IMR-90 (cell line): ENCODE measurements around the gene MYBL2. TPM values are rescaled to one million over a fixed set of nuclear protein-coding genes. Genes with fewer than 3 reads are reported as not detected.

Source experiments
- ATAC-seq: fragments of 200-7000 bp; cut with Tn5 transposase; 2 replicates; pipeline ENCODE4 v1.9.1; 2020; ENCODE audit warnings: low read depth, mild to moderate bottlenecking, moderate library complexity
- BruUV-seq: library from RNA; stranded (reverse); fragments of 400-500 nt; replicated peaks from 2 replicates; lab custom pipeline; 2021; lab: Mats Ljungman, UMichigan
- CTCF ChIA-PET: fragments of 300-600 bp; formaldehyde crosslinking; extraction: SDS; loops from one replicate; lab custom pipeline; 2021; ENCODE audit warnings: antibody characterized with exemption; lab: Yijun Ruan, JAX
- POLR2A ChIA-PET: fragments of 300-600 bp; sonication (Branson Sonifier 250); formaldehyde crosslinking; loops from one replicate; lab custom pipeline; 2022; ENCODE audit warnings: antibody characterized with exemption; ENCODE audit not compliant: unreplicated experiment; lab: Charles Lee
- DNase-seq: peaks from one replicate; pipeline ENCODE4 v3.0.0; 2013
- H2AFZ ChIP-seq: replicated peaks from 2 replicates; pipeline ENCODE3; 2013; ENCODE audit warnings: low read length, mild to moderate bottlenecking; ENCODE audit not compliant: poor library complexity
- H2AK5ac ChIP-seq: 2 replicates; pipeline ENCODE4 v1.6.1; 2013; ENCODE audit warnings: low read depth, low read length, inconsistent platforms
- H2AK9ac ChIP-seq: replicated peaks from 2 replicates; pipeline ENCODE3; 2013; ENCODE audit warnings: mild to moderate bottlenecking, low read depth, low read length, moderate library complexity; ENCODE audit not compliant: poor library complexity
- H2BK120ac ChIP-seq: 2 replicates; pipeline ENCODE4 v1.6.1; 2013; ENCODE audit warnings: low read depth, low read length, inconsistent platforms
- H2BK15ac ChIP-seq: 3 replicates; pipeline ENCODE4 v1.6.1; 2013; ENCODE audit warnings: low read depth, low read length, inconsistent platforms
- H2BK20ac ChIP-seq: 2 replicates; pipeline ENCODE4 v1.6.1; 2013; ENCODE audit warnings: low read depth, mild to moderate bottlenecking, inconsistent platforms, low read length, moderate library complexity
- H2BK5ac ChIP-seq: 2 replicates; pipeline ENCODE4 v1.6.1; 2013; ENCODE audit warnings: mild to moderate bottlenecking, low read depth, low read length, inconsistent platforms; ENCODE audit not compliant: poor library complexity, severe bottlenecking
- H3K14ac ChIP-seq: replicated peaks from 2 replicates; pipeline ENCODE4 v1.6.1; 2013; ENCODE audit warnings: low read depth, low read length, inconsistent platforms
- H3K18ac ChIP-seq: 2 replicates; pipeline ENCODE4 v1.6.1; 2013; ENCODE audit warnings: low read depth, low read length, control low read depth
- H3K23ac ChIP-seq: 2 replicates; pipeline ENCODE4 v1.6.1; 2013; ENCODE audit warnings: low read depth, low read length, inconsistent platforms
- H3K27ac ChIP-seq: 2 replicates; pipeline ENCODE4 v1.5.1; 2013; ENCODE audit warnings: mild to moderate bottlenecking, control low read depth, low read length; ENCODE audit not compliant: insufficient read depth
- H3K27me3 ChIP-seq: 2 replicates; pipeline ENCODE4 v1.6.1; 2013; ENCODE audit warnings: low read length; ENCODE audit not compliant: control insufficient read depth, insufficient read depth
- H3K36me3 ChIP-seq: 2 replicates; pipeline ENCODE4 v1.6.1; 2013; ENCODE audit warnings: low read length, mixed read lengths; ENCODE audit not compliant: control insufficient read depth, insufficient read depth
- H3K4ac ChIP-seq: 2 replicates; pipeline ENCODE4 v1.6.1; 2013; ENCODE audit warnings: low read depth, low read length, inconsistent platforms
- H3K4me1 ChIP-seq: 2 replicates; pipeline ENCODE4 v1.6.1; 2013; ENCODE audit warnings: low read length, mixed read lengths; ENCODE audit not compliant: control insufficient read depth, insufficient read depth
- H3K4me2 ChIP-seq: 2 replicates; pipeline ENCODE4 v1.6.1; 2013; ENCODE audit warnings: low read depth, mild to moderate bottlenecking, control low read depth, low read length, moderate library complexity
- H3K4me3 ChIP-seq: 2 replicates; pipeline ENCODE4 v1.5.1; 2013; ENCODE audit warnings: low read depth, mild to moderate bottlenecking, control low read depth, low read length, moderate library complexity; ENCODE audit not compliant: insufficient read depth
- H3K56ac ChIP-seq: 2 replicates; pipeline ENCODE4 v1.6.1; 2013; ENCODE audit warnings: low read length, inconsistent platforms; ENCODE audit not compliant: insufficient read depth; ENCODE audit errors: extremely low read depth
- H3K79me1 ChIP-seq, 2 experiments: 2 replicates each; pipeline ENCODE4 v1.6.1; 2013; ENCODE audit warnings: low read length in 2 of 2, inconsistent platforms in 1 of 2, low read depth in 1 of 2
- H3K9ac ChIP-seq: 2 replicates; pipeline ENCODE4 v1.6.1; 2013; ENCODE audit warnings: low read depth, low read length, control low read depth
- H3K9me1 ChIP-seq: 2 replicates; pipeline ENCODE4 v1.6.1; 2013; ENCODE audit warnings: low read length, inconsistent platforms; ENCODE audit not compliant: insufficient read depth
- H3K9me3 ChIP-seq: 2 replicates; pipeline ENCODE4 v1.6.1; 2013; ENCODE audit warnings: low read length; ENCODE audit not compliant: control insufficient read depth, insufficient read depth
- H4K20me1 ChIP-seq: 2 replicates; pipeline ENCODE4 v1.6.1; 2013; ENCODE audit warnings: low read length, inconsistent platforms; ENCODE audit not compliant: insufficient read depth
- H4K5ac ChIP-seq: 2 replicates; pipeline ENCODE4 v1.6.1; 2013; ENCODE audit warnings: mild to moderate bottlenecking, low read depth, low read length, control low read depth
- H4K8ac ChIP-seq, 2 experiments: 2 replicates each; pipeline ENCODE4 v1.6.1; 2013; ENCODE audit warnings: low read depth in 2 of 2, low read length in 2 of 2, control low read depth in 1 of 2, inconsistent platforms in 1 of 2
- H4K91ac ChIP-seq: 2 replicates; pipeline ENCODE4 v1.6.1; 2013; ENCODE audit warnings: low read depth, low read length, inconsistent platforms; ENCODE audit not compliant: insufficient read depth
- BHLHE40 ChIP-seq: fragments of 150-350 bp; IDR thresholded peaks from 2 replicates; pipeline ENCODE4 v1.6.1; 2016; ENCODE audit warnings: mild to moderate bottlenecking, low read depth, low read length
- CHD1 ChIP-seq: IDR thresholded peaks from 2 replicates; pipeline ENCODE4 v1.6.1; 2012; ENCODE audit warnings: low read depth, low read length, improper control_type of control experiment
- FOS ChIP-seq: fragments of 150-350 bp; IDR thresholded peaks from 2 replicates; pipeline ENCODE4 v1.6.1; 2016; ENCODE audit warnings: low read depth, low read length
- MAFK ChIP-seq: IDR thresholded peaks from 2 replicates; pipeline ENCODE4 v1.6.1; 2012; ENCODE audit warnings: low read depth, low read length, improper control_type of control experiment
- MAZ ChIP-seq: IDR thresholded peaks from 2 replicates; pipeline ENCODE4 v1.6.1; 2012; ENCODE audit warnings: low read depth, mild to moderate bottlenecking, low read length, improper control_type of control experiment, moderate library complexity, borderline replicate concordance
- NFE2L2 ChIP-seq: fragments of 150-350 bp; IDR thresholded peaks from 2 replicates; pipeline ENCODE4 v1.6.1; 2016; ENCODE audit warnings: low read depth, mild to moderate bottlenecking, low read length
- WGBS, 2 experiments: methylation state at CpG; one replicate each; pipeline versions ENCODE4 v1.1.5 to v1.1.7; 2013; ENCODE audit warnings: missing lambda C conversion rate in 2 of 2; ENCODE audit not compliant: insufficient read length in 1 of 2; ENCODE audit errors: extremely low coverage in 2 of 2; 5-methylcytosine and 5-hydroxymethylcytosine counted together
- dilution Hi-C: fragments of 300-500 bp; cut with HindIII; formaldehyde crosslinking; loops from one replicate; pipeline ENCODE4 v1.14.3; 2018; ENCODE audit warnings: low sequenced_read_pairs; ENCODE audit not compliant: unreplicated experiment
- in situ Hi-C: fragments of 300-500 bp; cut with MboI; formaldehyde crosslinking; loops from 3 replicates; pipeline ENCODE4 v1.14.3; 2019; ENCODE audit warnings: low sequenced_read_pairs, inconsistent platforms, mixed read lengths
- intact Hi-C: fragments of 100-400 bp; cut with micrococcal nuclease; formaldehyde crosslinking; loops from 2 replicates; pipeline ENCODE4 v1.10.0; 2022
- polyA plus RNA-seq, 3 experiments: library from polyadenylated mRNA; depleted of rRNA; stranded (reverse); fragments of >200 nt; gene quantifications; 2 replicates each; pipeline ENCODE4 v1.2.3, GENCODE V29; 2012; ENCODE audit warnings: low replicate concordance in 1 of 3
- total RNA-seq: library from RNA; depleted of rRNA; stranded (reverse); fragments of >200 nt; gene quantifications from 2 replicates; pipeline ENCODE4 v1.2.3, GENCODE V29; 2012
- TF ChIP-seq, protein P1 (sequence below): conservative IDR thresholded peaks from 2 replicates; pipeline ENCODE4 v1.5.1; 2012; ENCODE audit warnings: mild to moderate bottlenecking, low read depth, low read length, improper control_type of control experiment
- TF ChIP-seq, protein P2 (sequence below): fragments of 150-350 bp; IDR thresholded peaks from 2 replicates; pipeline ENCODE4 v1.6.1; 2016; ENCODE audit warnings: low read depth, mild to moderate bottlenecking, low read length, moderate library complexity, borderline replicate concordance
- TF ChIP-seq, protein P3 (sequence below): fragments of 150-350 bp; IDR thresholded peaks from 2 replicates; pipeline ENCODE4 v1.6.1; 2017; ENCODE audit warnings: mild to moderate bottlenecking, antibody characterized with exemption, low read length, low read depth

Gene MYBL2
- total and polyA plus RNA-seq, 2 of the 4 experiments (the other 2 are of a cell fraction) = 12.4 to 23.1 TPM

- Histone ChIP-seq H4K8ac (no peak overlapping the region), H3K4ac (no peak overlapping the region), H2AK9ac (no peak overlapping the region), H3K9ac (no peak overlapping the region), H3K36me3 (peaks cover 21% of the 10 kb centered on the region), H2BK120ac (no peak overlapping the region), H3K79me1 (no peaks in the 10 kb centered on the region), H4K5ac (no peak overlapping the region), H3K4me1 (no peaks in the 10 kb centered on the region), H3K23ac (no peak overlapping the region), H3K14ac (no peak overlapping the region), H3K27ac (no peak overlapping the region), H3K9me1 (peaks cover 3% of the 10 kb centered on the region; the same call in 1 of the 2 replicates), H3K27me3 (no peaks in the 10 kb centered on the region), H3K56ac (no peak overlapping the region), H2BK20ac (no peak overlapping the region), H2BK15ac (no peak overlapping the region), H2AFZ (no peak overlapping the region), H3K4me2 (no peak overlapping the region), H2AK5ac (no peak overlapping the region), H4K91ac (no peak overlapping the region), H3K18ac (no peak overlapping the region), H4K20me1 (no peaks in the 10 kb centered on the region), H3K4me3 (no peak overlapping the region), H2BK5ac (no peak overlapping the region), H3K9me3 (no peaks in the 10 kb centered on the region)
- intact Hi-C loops (no loop called here), dilution Hi-C loops (no loop called here), in situ Hi-C loops (no loop called here)
- BruUV-seq = no TSS peak
- no peak for DNase-seq
- ChIA-PET CTCF (no interaction called here), POLR2A (interaction anchor here (0.6 kb wide), 1 partner anchor 1010 kb away, joined by 3 read pairs; no protein-coding TSS in a partner anchor)
- TF ChIP-seq MAZ (no peak), MAFK (no peak), BHLHE40 (no peak), NFE2L2 (no peak), FOS (no peak), CHD1 (no peak)
- TF ChIP-seq, protein P1, sequence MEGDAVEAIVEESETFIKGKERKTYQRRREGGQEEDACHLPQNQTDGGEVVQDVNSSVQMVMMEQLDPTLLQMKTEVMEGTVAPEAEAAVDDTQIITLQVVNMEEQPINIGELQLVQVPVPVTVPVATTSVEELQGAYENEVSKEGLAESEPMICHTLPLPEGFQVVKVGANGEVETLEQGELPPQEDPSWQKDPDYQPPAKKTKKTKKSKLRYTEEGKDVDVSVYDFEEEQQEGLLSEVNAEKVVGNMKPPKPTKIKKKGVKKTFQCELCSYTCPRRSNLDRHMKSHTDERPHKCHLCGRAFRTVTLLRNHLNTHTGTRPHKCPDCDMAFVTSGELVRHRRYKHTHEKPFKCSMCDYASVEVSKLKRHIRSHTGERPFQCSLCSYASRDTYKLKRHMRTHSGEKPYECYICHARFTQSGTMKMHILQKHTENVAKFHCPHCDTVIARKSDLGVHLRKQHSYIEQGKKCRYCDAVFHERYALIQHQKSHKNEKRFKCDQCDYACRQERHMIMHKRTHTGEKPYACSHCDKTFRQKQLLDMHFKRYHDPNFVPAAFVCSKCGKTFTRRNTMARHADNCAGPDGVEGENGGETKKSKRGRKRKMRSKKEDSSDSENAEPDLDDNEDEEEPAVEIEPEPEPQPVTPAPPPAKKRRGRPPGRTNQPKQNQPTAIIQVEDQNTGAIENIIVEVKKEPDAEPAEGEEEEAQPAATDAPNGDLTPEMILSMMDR = no peak
- TF ChIP-seq, protein P2, sequence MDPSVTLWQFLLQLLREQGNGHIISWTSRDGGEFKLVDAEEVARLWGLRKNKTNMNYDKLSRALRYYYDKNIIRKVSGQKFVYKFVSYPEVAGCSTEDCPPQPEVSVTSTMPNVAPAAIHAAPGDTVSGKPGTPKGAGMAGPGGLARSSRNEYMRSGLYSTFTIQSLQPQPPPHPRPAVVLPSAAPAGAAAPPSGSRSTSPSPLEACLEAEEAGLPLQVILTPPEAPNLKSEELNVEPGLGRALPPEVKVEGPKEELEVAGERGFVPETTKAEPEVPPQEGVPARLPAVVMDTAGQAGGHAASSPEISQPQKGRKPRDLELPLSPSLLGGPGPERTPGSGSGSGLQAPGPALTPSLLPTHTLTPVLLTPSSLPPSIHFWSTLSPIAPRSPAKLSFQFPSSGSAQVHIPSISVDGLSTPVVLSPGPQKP = no peak
- TF ChIP-seq, protein P3, sequence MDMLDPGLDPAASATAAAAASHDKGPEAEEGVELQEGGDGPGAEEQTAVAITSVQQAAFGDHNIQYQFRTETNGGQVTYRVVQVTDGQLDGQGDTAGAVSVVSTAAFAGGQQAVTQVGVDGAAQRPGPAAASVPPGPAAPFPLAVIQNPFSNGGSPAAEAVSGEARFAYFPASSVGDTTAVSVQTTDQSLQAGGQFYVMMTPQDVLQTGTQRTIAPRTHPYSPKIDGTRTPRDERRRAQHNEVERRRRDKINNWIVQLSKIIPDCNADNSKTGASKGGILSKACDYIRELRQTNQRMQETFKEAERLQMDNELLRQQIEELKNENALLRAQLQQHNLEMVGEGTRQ = no peak
- no CpG with 5 or more reads among the region's 8 CpGs for WGBS, 2 experiments
- no peak for ATAC-seq
Measured at GRCh38 chr20:43631598-43631997, 35.3 kb upstream of the MYBL2 start.
